ENCODE data around the gene ATP6V0E2. TPM values are rescaled to one million over a fixed set of nuclear protein-coding genes. Genes with fewer than 3 reads are reported as not detected.

The ATP6V0E2 gene
- total RNA-seq, 1 experiment from 2014 or later = 19.0 TPM

DNA sequence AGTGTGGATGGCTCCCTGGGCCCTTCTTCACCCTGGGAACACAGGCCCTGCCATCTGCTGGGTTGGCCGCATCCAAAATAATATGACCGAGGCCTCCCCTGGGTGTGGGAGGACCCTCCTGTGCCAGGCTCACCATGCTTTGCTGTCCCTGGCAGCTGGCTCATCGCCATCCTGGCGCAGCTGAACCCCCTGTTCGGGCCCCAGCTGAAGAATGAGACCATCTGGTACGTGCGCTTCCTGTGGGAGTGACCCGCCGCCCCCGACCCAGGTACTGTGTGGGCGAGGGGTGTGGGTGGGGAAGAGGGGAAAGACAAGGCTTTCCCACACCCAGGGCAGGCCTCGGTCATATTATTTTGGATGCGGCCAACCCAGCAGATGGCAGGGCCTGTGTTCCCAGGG lies 4.8 kb downstream of the ATP6V0E2 start:
- Histone ChIP-seq H4K91ac (ENCODE audit: insufficient read length, low read depth, low read length) (no peak overlapping the region), H2BK120ac (ENCODE audit: low read depth, low read length, poor library complexity, severe bottlenecking) (no peak overlapping the region), H2AFZ (ENCODE audit: low read length) (no peak overlapping the region), H4K8ac (replicated peaks; ENCODE audit: insufficient read length, low read depth, low read length) (no peak overlapping the region), H2AK5ac (ENCODE audit: insufficient read length, low read length) (no peak overlapping the region), H2BK5ac (ENCODE audit: insufficient read length, low read length) (no peak overlapping the region), H4K20me1 (ENCODE audit: control insufficient read depth, insufficient read depth, insufficient read length) (no peaks in the 10 kb centered on the region), H3K27me3 (ENCODE audit: insufficient read depth, low read length) (no peaks in the 10 kb centered on the region; the same call in 1 of the 2 replicates), H3K4me2 (ENCODE audit: insufficient read depth, insufficient read length, low read length) (no peak overlapping the region), H3K18ac (ENCODE audit: insufficient read length, low read depth, low read length) (no peak overlapping the region), H3K4me1 (ENCODE audit: insufficient read depth, low read length) (no peaks in the 10 kb centered on the region; the same call in 1 of the 2 replicates), H3K23ac (ENCODE audit: insufficient read length, low read depth, low read length) (no peak overlapping the region), H3K4ac (ENCODE audit: low read depth, low read length) (no peak overlapping the region), H2BK12ac (ENCODE audit: insufficient read length, low read depth, low read length) (no peak overlapping the region), H3K27ac (ENCODE audit: insufficient read length, low read depth, low read length) (no peak overlapping the region), H3K79me2 (ENCODE audit: insufficient read depth, low read length) (no peaks in the 10 kb centered on the region), H3K14ac (ENCODE audit: insufficient read depth, low read length) (no peak overlapping the region), H4K5ac (ENCODE audit: insufficient read length, low read depth, low read length) (no peak overlapping the region), H3K56ac (ENCODE audit: insufficient read length, low read depth, low read length) (no peak overlapping the region), H3K79me1 (ENCODE audit: insufficient read depth, low read depth, low read length, poor library complexity, severe bottlenecking) (no peaks in the 10 kb centered on the region), H2BK20ac (ENCODE audit: low read depth, low read length, poor library complexity, severe bottlenecking) (no peak overlapping the region), H3T11ph (ENCODE audit: low read length) (no peak overlapping the region), H2BK15ac (ENCODE audit: low read depth, low read length) (no peak overlapping the region), H3K9ac (ENCODE audit: extremely low read depth, insufficient read length, low read length) (no peak overlapping the region), H3K9me3 (ENCODE audit: control insufficient read depth, low read depth, low read length) (no peaks in the 10 kb centered on the region), H3K23me2 (ENCODE audit: insufficient read length, low read depth, low read length, poor library complexity, severe bottlenecking) (peaks cover 3% of the 10 kb centered on the region)
- no CpG with 5 or more reads among the region's 13 CpGs for WGBS (ENCODE audit: extremely low coverage, insufficient read length, low lambda C conversion rate)
- H3K4me1 Mint-ChIP-seq = peaks cover 11 to 15% of the 10 kb centered on the region in 2 experiments
- H3K9me3 Mint-ChIP-seq = no peaks in the 10 kb centered on the region
- no peak overlapping the region for H3K27ac Mint-ChIP-seq
- peaks cover 25% of the 10 kb centered on the region for H3K27me3 Mint-ChIP-seq (ENCODE audit: low read depth)
- TF ChIP-seq CTCF (conservative IDR thresholded peaks at IDR 0.05) = no peak
- no peaks in the 10 kb centered on the region; a peak in 1 of 7 replicates for H3K36me3 Mint-ChIP-seq (ENCODE audit: insufficient read depth in 1 of 3, low read depth in 3 of 3)
- H3K4me3 Mint-ChIP-seq = no peak overlapping the region
- peak; percentile 15 for DNase-seq
